K562 (cell line): ENCODE results near the gene CTDSPL. TPM values are rescaled to one million over a fixed set of nuclear protein-coding genes. Genes with fewer than 3 reads are reported as not detected.

Experiments
- ATAC-seq: fragments of 200-7000 bp; cut with Tn5 transposase; 3 replicates; pipeline ENCODE4 v1.9.1; 2020; ENCODE audit warnings: moderate library complexity
- BruUV-seq: library from RNA; stranded (reverse); fragments of 400-500 nt; replicated peaks from 2 replicates; lab custom pipeline; 2021; lab: Mats Ljungman, UMichigan
- CTCF ChIA-PET: fragments of 300-600 bp; formaldehyde crosslinking; extraction: SDS; loops from one replicate; lab custom pipeline; 2021; ENCODE audit warnings: low intra/inter-chr PET ratio; lab: Yijun Ruan, JAX
- POLR2A ChIA-PET: fragments of 300-600, 350-650 bp; sonication (Branson Sonifier 250); formaldehyde crosslinking; extraction: SDS; loops from one replicate; lab custom pipeline; 2021; ENCODE audit warnings: antibody characterized with exemption, inconsistent platforms; lab: Yijun Ruan, JAX
- DNase-seq, 4 experiments: peaks; one replicate each; pipeline versions ENCODE4 v3.0.0 to v3.0.0-alpha.2; 2011 to 2018; ENCODE audit warnings: low spot score in 3 of 4, mixed read lengths in 3 of 4; ENCODE audit errors: extremely low read depth in 1 of 4
- FAIRE-seq: peaks from 2 replicates; lab custom pipeline; 2011; peaks lifted over from hg19 to GRCh38; lab: Jason Lieb, UNC
- H2AFZ ChIP-seq: 2 replicates; pipeline ENCODE4 v1.6.0; 2011; ENCODE audit warnings: low read depth, low read length, control low read depth, inconsistent platforms
- H3K27ac ChIP-seq: fragments of 200-600 bp; 3 replicates; pipeline ENCODE4 v1.8.0; 2011; ENCODE audit warnings: low read depth, mild to moderate bottlenecking, control low read depth, inconsistent platforms, low read length, moderate library complexity, mixed read lengths; ENCODE audit errors: extremely low read depth
- H3K27me3 ChIP-seq, 2 experiments: fragments of 300-600 bp in 1 of 2; 2 replicates in 1 of 2; 3 replicates in 1 of 2; pipeline versions ENCODE4 v1.6.0 to v1.8.0; 2011; ENCODE audit warnings: inconsistent platforms in 2 of 2, low read length in 2 of 2, mild to moderate bottlenecking in 1 of 2, mixed read lengths in 1 of 2, moderate library complexity in 1 of 2; ENCODE audit not compliant: control insufficient read depth in 2 of 2, insufficient read depth in 2 of 2
- H3K36me3 ChIP-seq: fragments of 300-600 bp; 3 replicates; pipeline ENCODE4 v1.8.0; 2011; ENCODE audit warnings: mild to moderate bottlenecking, low read length, inconsistent platforms; ENCODE audit not compliant: control insufficient read depth, insufficient read depth
- H3K4me1 ChIP-seq, 2 experiments: fragments of 200-600 bp in 1 of 2; replicated peaks in 1 of 2; 2 replicates in 1 of 2; 3 replicates in 1 of 2; pipeline versions ENCODE4 v1.5.1 to v1.8.0; 2011; ENCODE audit warnings: inconsistent platforms in 2 of 2, low read length in 2 of 2, mild to moderate bottlenecking in 1 of 2, mixed read lengths in 1 of 2, moderate library complexity in 1 of 2; ENCODE audit not compliant: control insufficient read depth in 2 of 2, insufficient read depth in 2 of 2
- H3K4me2 ChIP-seq: 2 replicates; pipeline ENCODE4 v1.6.1; 2011; ENCODE audit warnings: low read length, control low read depth, inconsistent platforms, mixed read lengths; ENCODE audit not compliant: insufficient read depth
- H3K4me3 ChIP-seq: fragments of 200-600 bp; sonication (generic), shearing (Covaris generic); 2 replicates; pipeline ENCODE4 v1.5.1; 2016; ENCODE audit warnings: control low read depth, inconsistent platforms
- H3K79me2 ChIP-seq: fragments of 200-600 bp; 3 replicates; pipeline ENCODE4 v1.8.0; 2011; ENCODE audit warnings: low read length, inconsistent platforms; ENCODE audit not compliant: control insufficient read depth, insufficient read depth
- H3K9ac ChIP-seq, 2 experiments: 2 replicates each; pipeline versions ENCODE4 v1.6.0 to v1.6.1; 2011; ENCODE audit warnings: low read depth in 2 of 2, low read length in 2 of 2, control low read depth in 1 of 2, inconsistent platforms in 1 of 2, mild to moderate bottlenecking in 1 of 2, mixed read lengths in 1 of 2; ENCODE audit not compliant: insufficient read depth in 1 of 2
- H3K9me1 ChIP-seq: one replicate; pipeline ENCODE4 v1.6.0; 2011; ENCODE audit warnings: inconsistent platforms, mild to moderate bottlenecking, low read length, moderate library complexity; ENCODE audit not compliant: control insufficient read depth, insufficient read depth
- H3K9me3 ChIP-seq: replicated peaks from 2 replicates; pipeline ENCODE4 v1.5.1; 2011; ENCODE audit warnings: low read depth, low read length, inconsistent platforms; ENCODE audit not compliant: control insufficient read depth, insufficient read depth
- H4K20me1 ChIP-seq: replicated peaks from 2 replicates; pipeline ENCODE4 v1.6.1; 2011; ENCODE audit warnings: low read length, inconsistent platforms, mixed read lengths; ENCODE audit not compliant: control insufficient read depth, insufficient read depth
- E2F8 ChIP-seq: fragments of 450-650 bp; IDR thresholded peaks from 2 replicates; pipeline ENCODE4 v1.7.1; 2018; ENCODE audit warnings: mild to moderate bottlenecking, low read depth; ENCODE audit not compliant: partially characterized antibody
- HDGF ChIP-seq: fragments of 450-650 bp; IDR thresholded peaks from 2 replicates; pipeline ENCODE4 v1.6.1; 2016
- POLR3G ChIP-seq: IDR thresholded peaks from 2 replicates; pipeline ENCODE4 v1.6.1; 2011; ENCODE audit not compliant: insufficient read length, insufficient replicate concordance; ENCODE audit errors: extremely low read depth
- ZBTB7A ChIP-seq: IDR thresholded peaks from 2 replicates; pipeline ENCODE4 v1.6.1; 2011; ENCODE audit warnings: low read depth, mild to moderate bottlenecking, low read length, moderate library complexity, borderline replicate concordance; ENCODE audit not compliant: control insufficient read depth
- ZNF551 ChIP-seq: fragments of 250-450 bp; sonication (Bioruptor Pico); IDR thresholded peaks from 2 replicates; pipeline ENCODE4 v1.5.0; 2021; ENCODE audit warnings: mild to moderate bottlenecking, moderate library complexity
- WGBS: fragments of 100-300 bp; shearing (Covaris generic); methylation state at CpG from one replicate; pipeline ENCODE4 v1.1.6; 2016; ENCODE audit warnings: low coverage, mixed read lengths; ENCODE audit not compliant: insufficient coverage; ENCODE audit errors: missing lambda C conversion rate; 5-methylcytosine and 5-hydroxymethylcytosine counted together
- in situ Hi-C: fragments of 300-500 bp; cut with MboI; formaldehyde crosslinking; loops from 4 replicates; pipeline ENCODE4 v1.15.0; 2018; ENCODE audit warnings: inconsistent platforms, mixed read lengths
- intact Hi-C: fragments of 100-400 bp; cut with micrococcal nuclease; formaldehyde crosslinking; loops from 2 replicates; pipeline ENCODE4 v1.14.2; 2022
- polyA plus RNA-seq, 8 experiments: library from polyadenylated mRNA; depleted of rRNA in 4 of 8; stranded (reverse) in 5 of 8; unstranded in 3 of 8; fragments of >200 nt; fragmentation: Nextera tagmentation in 2 of 8; fragmentation: Illumina TruSeq in 1 of 8; extraction: Ambion mirVana in 2 of 8; extraction: Trizol in 1 of 8; gene quantifications; 2 replicates each; pipeline versions ENCODE4 v1.2.1 to v1.2.3, GENCODE V29; 2011 to 2014; ENCODE audit warnings: inconsistent platforms in 1 of 8, missing spikeins in 1 of 8
- total RNA-seq, 7 experiments: library from RNA; depleted of rRNA in 6 of 7; stranded (reverse); fragments of >200 nt in 6 of 7; fragmentation: Illumina TruSeq in 2 of 7; extraction: Trizol in 2 of 7; gene quantifications; 2 replicates each; pipeline versions ENCODE4 v1.2.1 to v1.2.3, GENCODE V29; 2011 to 2021; ENCODE audit warnings: low replicate concordance in 1 of 7
- TF ChIP-seq, protein P1 (sequence below): sonication (generic); formaldehyde crosslinking; IDR thresholded peaks from 2 replicates; pipeline ENCODE4 v1.8.0; 2023; ENCODE audit warnings: mild to moderate bottlenecking, missing genetic modification reagents

Gene CTDSPL
- total and polyA plus RNA-seq, 9 of the 15 experiments (the other 6 are each of a cell fraction or from before 2014, with no cell fraction given) = 5.1 to 19.3 (median 11.3) TPM

- in situ Hi-C loops = no loop called here
- WGBS = 78% methylated on average over 15 of the region's 15 CpGs
- no peak for ATAC-seq
- ChIA-PET CTCF (no interaction called here), POLR2A (interaction anchor here (1.9 kb wide), 1 partner anchor 18 kb away, joined by 5 read pairs; no protein-coding TSS in a partner anchor)
- Histone ChIP-seq H3K9me3 (no peaks in the 10 kb centered on the region), H3K4me3 (no peak overlapping the region), H4K20me1 (no peaks in the 10 kb centered on the region), H2AFZ (peak overlapping the region; percentile 25; the same call in 1 of the 2 replicates), H3K27ac (no peak overlapping the region; the same call in 2 of the 3 replicates), H3K4me1 (peaks cover 64 to 73% of the 10 kb centered on the region in 2 experiments), H3K9me1 (no peaks in the 10 kb centered on the region), H3K36me3 (no peaks in the 10 kb centered on the region), H3K4me2 (no peak overlapping the region), H3K79me2 (no peaks in the 10 kb centered on the region; the same call in 1 of the 3 replicates), H3K9ac (peak overlapping the region in 1 of 2 experiments; percentile 39; a peak in 1 of 4 replicates), H3K27me3 (no peaks in the 10 kb centered on the region)
- intact Hi-C loops = no loop called here
- no peak for DNase-seq
- TF ChIP-seq ZNF551 (CRISPR knock-in tag) (no peak), HDGF (0 out of 2 replicates have a peak, but pooled peaks have one; percentile 14)
- no peak for FAIRE-seq
- no TSS peak for BruUV-seq
Observed at GRCh38 chr3:37988931-37989525, 127.3 kb downstream of the CTDSPL start.

- Histone ChIP-seq H3K4me1 (peaks cover 60 to 78% of the 10 kb centered on the region in 2 experiments), H3K27me3 (no peaks in the 10 kb centered on the region), H3K9me3 (no peaks in the 10 kb centered on the region), H3K9ac (peak overlapping the region in 1 of 2 experiments; percentile 54; a peak in 2 of 4 replicates), H3K36me3 (no peaks in the 10 kb centered on the region), H3K9me1 (no peaks in the 10 kb centered on the region), H3K4me3 (no peak overlapping the region), H3K79me2 (peaks cover 8% of the 10 kb centered on the region), H2AFZ (no peak overlapping the region), H3K4me2 (no peak overlapping the region), H4K20me1 (no peaks in the 10 kb centered on the region), H3K27ac (no peak overlapping the region; the same call in 2 of the 3 replicates)
- ChIA-PET CTCF (no interaction called here), POLR2A (interaction anchor here (1.9 kb wide), 1 partner anchor 17 kb away, joined by 5 read pairs; no protein-coding TSS in a partner anchor)
- 84% methylated on average over 7 of the region's 7 CpGs for WGBS
- DNase-seq (no peak), FAIRE-seq (no peak), ATAC-seq (no peak)
- intact Hi-C loops (no loop called here), in situ Hi-C loops (no loop called here)
- no TSS peak for BruUV-seq
- TF ChIP-seq POLR3G = no peak
- TF ChIP-seq, protein P1, sequence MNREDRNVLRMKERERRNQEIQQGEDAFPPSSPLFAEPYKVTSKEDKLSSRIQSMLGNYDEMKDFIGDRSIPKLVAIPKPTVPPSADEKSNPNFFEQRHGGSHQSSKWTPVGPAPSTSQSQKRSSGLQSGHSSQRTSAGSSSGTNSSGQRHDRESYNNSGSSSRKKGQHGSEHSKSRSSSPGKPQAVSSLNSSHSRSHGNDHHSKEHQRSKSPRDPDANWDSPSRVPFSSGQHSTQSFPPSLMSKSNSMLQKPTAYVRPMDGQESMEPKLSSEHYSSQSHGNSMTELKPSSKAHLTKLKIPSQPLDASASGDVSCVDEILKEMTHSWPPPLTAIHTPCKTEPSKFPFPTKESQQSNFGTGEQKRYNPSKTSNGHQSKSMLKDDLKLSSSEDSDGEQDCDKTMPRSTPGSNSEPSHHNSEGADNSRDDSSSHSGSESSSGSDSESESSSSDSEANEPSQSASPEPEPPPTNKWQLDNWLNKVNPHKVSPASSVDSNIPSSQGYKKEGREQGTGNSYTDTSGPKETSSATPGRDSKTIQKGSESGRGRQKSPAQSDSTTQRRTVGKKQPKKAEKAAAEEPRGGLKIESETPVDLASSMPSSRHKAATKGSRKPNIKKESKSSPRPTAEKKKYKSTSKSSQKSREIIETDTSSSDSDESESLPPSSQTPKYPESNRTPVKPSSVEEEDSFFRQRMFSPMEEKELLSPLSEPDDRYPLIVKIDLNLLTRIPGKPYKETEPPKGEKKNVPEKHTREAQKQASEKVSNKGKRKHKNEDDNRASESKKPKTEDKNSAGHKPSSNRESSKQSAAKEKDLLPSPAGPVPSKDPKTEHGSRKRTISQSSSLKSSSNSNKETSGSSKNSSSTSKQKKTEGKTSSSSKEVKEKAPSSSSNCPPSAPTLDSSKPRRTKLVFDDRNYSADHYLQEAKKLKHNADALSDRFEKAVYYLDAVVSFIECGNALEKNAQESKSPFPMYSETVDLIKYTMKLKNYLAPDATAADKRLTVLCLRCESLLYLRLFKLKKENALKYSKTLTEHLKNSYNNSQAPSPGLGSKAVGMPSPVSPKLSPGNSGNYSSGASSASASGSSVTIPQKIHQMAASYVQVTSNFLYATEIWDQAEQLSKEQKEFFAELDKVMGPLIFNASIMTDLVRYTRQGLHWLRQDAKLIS (CRISPR knock-in tag) = no peak
- TF ChIP-seq E2F8 = no peak
- TF ChIP-seq ZBTB7A = 0 out of 2 replicates have a peak, but pooled peaks have one; percentile 20
Observed at GRCh38 chr3:37989821-37990480, 128.3 kb downstream of the CTDSPL start.
